Measurements from ENCODE around the gene MLANA. TPM values are rescaled to one million over a fixed set of nuclear protein-coding genes. Genes with fewer than 3 reads are reported as not detected.

MLANA gene
- total and polyA plus RNA-seq, 10 of the 15 experiments (the other 5 are each of a cell fraction or from before 2014, with no cell fraction given) = 0.11 to 0.26 (median 0.13) TPM; not detected in 6

GRCh38 chr9:5842929-5843793 lies 47.5 kb upstream of the MLANA start:
- H3K4me3 ChIP-seq = no peak overlapping the region
- ChIA-PET POLR2A (interaction anchor here (0.6 to 3.3 kb wide), 10 partner anchors 8 to 242 kb away, joined by 3 to 14 read pairs (median 4); partner anchors contain the start of gene ERMP1), CTCF (interaction anchor here (0.7 to 4.6 kb wide), 6 partner anchors 8 to 212 kb away, joined by 3 to 53 read pairs (median 7); partner anchors contain the start of gene ERMP1), SMC1A (ENCODE audit: uncharacterized antibody, unreplicated experiment) (interaction anchor here (1.6 to 4.7 kb wide), 5 partner anchors 9 to 36 kb away, joined by 4 to 75 read pairs (median 5); partner anchors contain the start of gene ERMP1), RAD21 (ENCODE audit: unreplicated experiment) (interaction anchor here (0.7 to 4.0 kb wide), 10 partner anchors 9 to 234 kb away, joined by 3 to 42 read pairs (median 5); partner anchors contain the start of gene ERMP1)
- whole genome bisulfite sequencing (ENCODE audit: insufficient coverage, insufficient replicate concordance, low lambda C conversion rate, missing lambda C conversion rate) = 75% methylated on average over 5 of the region's 5 CpGs
- H3K79me2 ChIP-seq (ENCODE audit: control insufficient read depth, insufficient read depth, low read length) = no peaks in the 10 kb centered on the region
- no peak overlapping the region; the same call in 1 of the 2 replicates for H3K4me2 ChIP-seq (ENCODE audit: control insufficient read depth, insufficient read depth)
- H3K4me1 ChIP-seq (ENCODE audit: control insufficient read depth, insufficient read depth, low read length) = peaks cover 43% of the 10 kb centered on the region
- FAIRE-seq = no peak
- ATAC-seq = peak; percentile 64
- peaks cover 3% of the 10 kb centered on the region; the same call in 2 of the 3 replicates for H3K9me3 ChIP-seq (replicated peaks; ENCODE audit: control insufficient read depth, insufficient read depth, low read length)
- H3K9ac ChIP-seq (ENCODE audit: control insufficient read depth, insufficient read depth, low read length) = no peak overlapping the region
- H3K36me3 ChIP-seq (ENCODE audit: control insufficient read depth in 2 of 2, insufficient read depth in 2 of 2, low read length in 1 of 2) = no peaks in the 10 kb centered on the region
- H3K27me3 ChIP-seq (replicated peaks in 1 of 2; ENCODE audit: control insufficient read depth in 2 of 2, insufficient read depth in 2 of 2, low read length in 1 of 2) = no peaks in the 10 kb centered on the region
- DNase-seq (ENCODE audit: low read depth, low spot score) = no peak
- no peak overlapping the region; the same call in 1 of the 2 replicates for H2AFZ ChIP-seq (ENCODE audit: control insufficient read depth, low read depth, low read length)
- no peaks in the 10 kb centered on the region for H4K20me1 ChIP-seq (ENCODE audit: control insufficient read depth, insufficient read depth)
- intact Hi-C loops (cut with micrococcal nuclease; ENCODE audit: unreplicated experiment) (no loop called here), in situ Hi-C loops (cut with MboI) (no loop called here)
- no peak overlapping the region for H3K27ac ChIP-seq (ENCODE audit: control insufficient read depth, insufficient read depth)
- no TSS peak for BruUV-seq (replicated peaks)
- TF ChIP-seq REST (IDR thresholded peaks at IDR 0.05; ENCODE audit: low read depth, low read length) (peak; percentile 14; the same call in 1 of the 2 replicates), EP300 (IDR thresholded peaks at IDR 0.05; ENCODE audit: borderline replicate concordance in 1 of 2, control insufficient read depth in 1 of 2, low read depth in 2 of 2, low read length in 2 of 2) (0 out of 4 replicates have a peak, but pooled peaks of 1 of the 2 experiments have one; percentile 26), MEF2A (IDR thresholded peaks at IDR 0.05; ENCODE audit: insufficient read depth, low read depth, low read length) (no peak), IRF3 (IDR thresholded peaks at IDR 0.05) (no peak), NR2F1 (conservative IDR thresholded peaks at IDR 0.05) (0 out of 2 replicates have a peak, but pooled peaks have one; percentile 37), FOS (IDR thresholded peaks at IDR 0.05; ENCODE audit: borderline replicate concordance, extremely low read depth, insufficient read length) (no peak), HDAC6 (IDR thresholded peaks at IDR 0.05; ENCODE audit: unreplicated experiment) (no peak), RUNX3 (IDR thresholded peaks at IDR 0.05; ENCODE audit: low read length) (no peak), KDM1A (IDR thresholded peaks at IDR 0.05; ENCODE audit: borderline replicate concordance) (no peak), SPI1 (IDR thresholded peaks at IDR 0.05; ENCODE audit: borderline replicate concordance, insufficient read depth, low read depth, low read length) (peak; percentile 35; the same call in 1 of the 2 replicates), EGR1 (IDR thresholded peaks at IDR 0.05; ENCODE audit: borderline replicate concordance in 1 of 2, low read depth in 2 of 2, low read length in 2 of 2) (no peak), FOXK2 (IDR thresholded peaks at IDR 0.05) (no peak), ZBTB33 (IDR thresholded peaks at IDR 0.05) (no peak)
